22Rv1 (cell line): ENCODE measurements around the gene RASSF5.

ENCODE experiments used
- ZFX ChIP-seq: fragments of 450-650 bp; IDR thresholded peaks from 2 replicates; pipeline ENCODE4 v1.6.1; 2017; ENCODE audit warnings: antibody characterized with exemption, borderline replicate concordance
- TF ChIP-seq, protein P1 (sequence below): fragments of 450-650 bp; IDR thresholded peaks from 2 replicates; pipeline ENCODE4 v1.5.1; 2017; ENCODE audit warnings: mild to moderate bottlenecking

- TF ChIP-seq, protein P1, sequence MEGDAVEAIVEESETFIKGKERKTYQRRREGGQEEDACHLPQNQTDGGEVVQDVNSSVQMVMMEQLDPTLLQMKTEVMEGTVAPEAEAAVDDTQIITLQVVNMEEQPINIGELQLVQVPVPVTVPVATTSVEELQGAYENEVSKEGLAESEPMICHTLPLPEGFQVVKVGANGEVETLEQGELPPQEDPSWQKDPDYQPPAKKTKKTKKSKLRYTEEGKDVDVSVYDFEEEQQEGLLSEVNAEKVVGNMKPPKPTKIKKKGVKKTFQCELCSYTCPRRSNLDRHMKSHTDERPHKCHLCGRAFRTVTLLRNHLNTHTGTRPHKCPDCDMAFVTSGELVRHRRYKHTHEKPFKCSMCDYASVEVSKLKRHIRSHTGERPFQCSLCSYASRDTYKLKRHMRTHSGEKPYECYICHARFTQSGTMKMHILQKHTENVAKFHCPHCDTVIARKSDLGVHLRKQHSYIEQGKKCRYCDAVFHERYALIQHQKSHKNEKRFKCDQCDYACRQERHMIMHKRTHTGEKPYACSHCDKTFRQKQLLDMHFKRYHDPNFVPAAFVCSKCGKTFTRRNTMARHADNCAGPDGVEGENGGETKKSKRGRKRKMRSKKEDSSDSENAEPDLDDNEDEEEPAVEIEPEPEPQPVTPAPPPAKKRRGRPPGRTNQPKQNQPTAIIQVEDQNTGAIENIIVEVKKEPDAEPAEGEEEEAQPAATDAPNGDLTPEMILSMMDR, result no peak
- TF ChIP-seq ZFX, result no peak
Observed at GRCh38 chr1:206486995-206487788, 20.1 kb upstream of the RASSF5 start.
